ENCODE measurements around the gene PRKAR1B.

Gene PRKAR1B

GRCh38 chr7:739983-740942 is 13.2 kb upstream of the PRKAR1B start:
- DNase-seq = no peak

- DNase-seq = no peak
Measured at GRCh38 chr7:739455-739982, 12.4 kb upstream of the PRKAR1B start.

- no peak for DNase-seq
Measured at GRCh38 chr7:738723-739454, 11.8 kb upstream of the PRKAR1B start.

GRCh38 chr7:738241-738640 is 11.2 kb upstream of the PRKAR1B start:
- no peak for DNase-seq

GRCh38 chr7:734808-735207 is 7.7 kb upstream of the PRKAR1B start:
- no peak for DNase-seq

GRCh38 chr7:734214-734613 is 7.1 kb upstream of the PRKAR1B start:
- DNase-seq = no peak

GRCh38 chr7:732556-732955 is 5.5 kb upstream of the PRKAR1B start:
- DNase-seq = no peak

- no peak for DNase-seq
Measured at GRCh38 chr7:732094-732541, 5.0 kb upstream of the PRKAR1B start.

GRCh38 chr7:731440-732085 is 4.5 kb upstream of the PRKAR1B start:
- DNase-seq = no peak

- DNase-seq = no peak
Measured at GRCh38 chr7:730501-731439, 3.7 kb upstream of the PRKAR1B start.

GRCh38 chr7:729140-730000 is 2.3 kb upstream of the PRKAR1B start:
- DNase-seq = no peak

- DNase-seq = no peak
Measured at GRCh38 chr7:728602-729001, 1.5 kb upstream of the PRKAR1B start.

GRCh38 chr7:727806-728460 is 852 bp upstream of the PRKAR1B start:
- DNase-seq = no peak

GRCh38 chr7:726854-727103 is 302 bp downstream of the PRKAR1B start:
- no peak for DNase-seq

GRCh38 chr7:726084-726853 is 812 bp downstream of the PRKAR1B start, which contains the start of gene DNAAF5:
TSS of gene DNAAF5 (plus strand) at chr7:726699. CDS start at chr7:726721, 22 bp downstream.
- DNase-seq = no peak

- DNase-seq = no peak
Measured at GRCh38 chr7:725223-726005, 1.7 kb downstream of the PRKAR1B start.

- no peak for DNase-seq
Measured at GRCh38 chr7:724298-724697, 2.8 kb downstream of the PRKAR1B start.

- DNase-seq = no peak
Measured at GRCh38 chr7:723541-723940, 3.5 kb downstream of the PRKAR1B start.
